Right lobe of liver (tissue), 6 donors: Measurements from ENCODE around the gene FBXL12. TPM values are rescaled to one million over a fixed set of nuclear protein-coding genes. Genes with fewer than 3 reads are reported as not detected.
A peak's percentile ranks its signal among the peaks of the same experiment; 100 is the strongest.
"Not testable (repeated sequence)": the region's sequence is repeated elsewhere in the genome, so short reads cannot be mapped to it uniquely, and the experiment has no call there.

ENCODE experiments used
- ATAC-seq, 4 donors: fragments of 200-7000 bp; cut with Tn5 transposase; one replicate each; pipeline ENCODE4 v1.9.1; 2020; ENCODE audit warnings: mild to moderate bottlenecking in 4 of 4, moderate library complexity in 4 of 4
- DNase-seq, 3 donors: peaks; one replicate each; pipeline ENCODE4 v3.0.0-alpha.2; 2020
- H3K27ac ChIP-seq, 3 donors: fragments of 200-600 bp; one replicate each; pipeline ENCODE4 v1.8.0; 2022
- H3K27me3 ChIP-seq, 2 donors: fragments of 200-600 bp; one replicate each; pipeline ENCODE4 v1.8.0; 2022
- H3K36me3 ChIP-seq, 4 donors: fragments of 200-600 bp; sonication (generic) in 1 of 4; one replicate each; pipeline versions ENCODE4 v1.5.1 to v1.8.0; 2017 to 2022; ENCODE audit warnings: control low read depth in 1 of 4
- H3K4me1 ChIP-seq, 4 donors: fragments of 200-600 bp; sonication (generic) in 1 of 4; one replicate each; pipeline versions ENCODE4 v1.5.1 to v1.8.0; 2017 to 2022; ENCODE audit warnings: control low read depth in 1 of 4
- H3K4me3 ChIP-seq, 3 donors: fragments of 200-600 bp; one replicate each; pipeline ENCODE4 v1.8.0; 2022
- H3K9me3 ChIP-seq, 4 donors: fragments of 200-600 bp; sonication (generic) in 1 of 4; one replicate each; pipeline versions ENCODE4 v1.5.1 to v1.8.0; 2017 to 2022; ENCODE audit warnings: control low read depth in 1 of 4
- CTCF ChIP-seq, 4 donors: fragments of 200-600 bp in 3 of 4; fragments of 450-650 bp in 1 of 4; IDR thresholded peaks; one replicate each; pipeline versions ENCODE4 v1.5.1 to v1.8.0; 2016 to 2022; ENCODE audit warnings: antibody characterized with exemption in 4 of 4, mild to moderate bottlenecking in 2 of 4
- POLR2A ChIP-seq: fragments of 450-650 bp; IDR thresholded peaks from one replicate; pipeline ENCODE4 v1.6.1; 2017; ENCODE audit warnings: antibody characterized with exemption, mild to moderate bottlenecking
- WGBS: methylation state at CpG from one replicate; pipeline ENCODE4 v1.1.6; 2018; ENCODE audit warnings: low coverage, low lambda C conversion rate; ENCODE audit not compliant: insufficient coverage; ENCODE audit errors: missing lambda C conversion rate; 5-methylcytosine and 5-hydroxymethylcytosine counted together
- intact Hi-C, 2 donors: fragments of 100-400 bp; cut with DNase I; formaldehyde crosslinking; loops; one replicate each; pipeline versions ENCODE4 v1.11.2 to v1.14.1; 2022
- total RNA-seq, 6 experiments: library from RNA; depleted of rRNA in 2 of 6; stranded (reverse); fragments of >200 nt in 2 of 6; fragmentation: NEBNext Ultra II Directional in 3 of 6; extraction: Animal tissue kit (Norgen Biotek cat#: 25700) in 3 of 6; gene quantifications; one replicate each; pipeline versions ENCODE4 v1.1.0 to v1.2.4, GENCODE V29; 2016 to 2023
- donor health status: DM: no; HTN: yes; CAD: no.
- donor health status: DM: no; HTN: no; CAD: no.
- donor health status: DM: no; HTN: no; CAD: no.
- donor health status: DM: no; HTN: yes; CAD: no.
- donor health status: DM: no; HTN: yes; CAD: no.

FBXL12 gene
- total RNA-seq, 6 experiments from 2014 or later: 9.8 to 18.4 (median 10.9) TPM

- 94% methylated on average over 3 of the region's 5 CpGs for WGBS
- Histone ChIP-seq H3K36me3 (no peaks in the 10 kb centered on the region), H3K27ac (no peak overlapping the region), H3K9me3 (no peaks in the 10 kb centered on the region), H3K4me3 (no peak overlapping the region), H3K27me3 (no peaks in the 10 kb centered on the region), H3K4me1 (peaks cover 0 to 22% (median 3%) of the 10 kb centered on the region in 4 donors)
- intact Hi-C loops: no loop called here
- TF ChIP-seq POLR2A (no peak), CTCF (IDR thresholded peaks at IDR 0.05) (no peak)
- ATAC-seq: no peak
- no peak for DNase-seq
Measured at GRCh38 chr19:9823816-9824215, 4.9 kb upstream of the FBXL12 start.

DNA sequence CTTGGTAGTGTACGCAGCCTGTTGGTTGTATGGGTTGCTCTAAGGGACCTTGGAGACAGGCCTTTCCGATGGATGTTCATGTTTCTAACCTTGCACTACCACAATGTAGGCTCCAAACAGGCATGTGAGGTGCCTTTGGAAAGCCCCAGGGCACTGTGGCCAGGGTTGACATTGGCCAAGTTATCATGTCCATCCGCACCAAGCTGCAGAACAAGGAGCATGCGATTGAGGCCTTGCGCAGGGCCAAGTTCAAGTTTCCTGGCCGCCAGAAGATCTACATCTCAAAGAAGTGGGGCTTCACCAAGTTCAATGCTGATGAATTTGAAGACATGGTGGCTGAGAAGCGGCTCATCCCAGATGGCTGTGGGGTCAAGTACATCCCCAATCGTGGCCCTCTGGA is 1.2 kb upstream of the FBXL12 start:
- ATAC-seq, H3K9me3 ChIP-seq, DNase-seq, intact Hi-C loops, H3K27me3 ChIP-seq, H3K27ac ChIP-seq, H3K4me3 ChIP-seq, H3K36me3 ChIP-seq: not testable (repeated sequence)
- peaks cover 0 to 18% (median 3%) of the 10 kb centered on the region in 4 donors for H3K4me1 ChIP-seq
- 87% methylated on average over 3 of the region's 8 CpGs for WGBS

DNA sequence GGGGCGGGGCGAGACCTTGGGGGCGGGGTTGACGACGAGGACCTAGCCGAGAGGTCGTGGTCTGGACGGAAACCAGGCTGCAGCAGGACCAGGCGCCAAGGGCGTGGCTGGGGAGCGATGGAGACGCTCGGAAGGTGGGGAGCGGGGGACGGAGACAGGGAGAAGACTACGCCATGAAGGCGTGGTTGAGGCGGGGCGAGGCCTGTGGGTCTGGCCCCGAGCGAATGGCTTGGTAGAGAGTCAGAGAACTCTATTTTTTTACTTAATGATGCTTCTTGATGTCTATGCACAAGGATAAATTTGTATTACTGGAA is 674 bp upstream of the FBXL12 start:
- Histone ChIP-seq H3K4me1 (peaks cover 0 to 19% (median 3%) of the 10 kb centered on the region in 4 donors), H3K27ac (no peak overlapping the region), H3K4me3 (peak overlapping the region; percentile 5 to 37 (median 14)), H3K27me3 (no peaks in the 10 kb centered on the region), H3K9me3 (no peaks in the 10 kb centered on the region), H3K36me3 (no peaks in the 10 kb centered on the region)
- WGBS: under 1% methylated on average over 18 of the region's 21 CpGs
- DNase-seq: no peak
- no peak for ATAC-seq
- TF ChIP-seq CTCF (IDR thresholded peaks at IDR 0.05) (no peak), POLR2A (no peak)
- intact Hi-C loops: no loop called here

GRCh38 chr19:9818175-9818733 is 625 bp downstream of the FBXL12 start:
- H3K4me3 ChIP-seq: peak overlapping the region; percentile 95 to 100 (median 98)
- TF ChIP-seq POLR2A (no peak), CTCF (IDR thresholded peaks at IDR 0.05) (no peak)
- H3K36me3 ChIP-seq: peaks cover 0 to 8% (median 0%) of the 10 kb centered on the region in 4 donors
- 22% methylated on average over 7 of the region's 39 CpGs for WGBS
- H3K9me3 ChIP-seq: no peaks in the 10 kb centered on the region
- intact Hi-C loops: no loop called here
- H3K27ac ChIP-seq: peak overlapping the region; percentile 54 to 82 (median 81)
- H3K27me3 ChIP-seq: no peaks in the 10 kb centered on the region
- DNase-seq (no peak), ATAC-seq (no peak)
- peaks cover 0 to 19% (median 3%) of the 10 kb centered on the region in 4 donors for H3K4me1 ChIP-seq

DNA sequence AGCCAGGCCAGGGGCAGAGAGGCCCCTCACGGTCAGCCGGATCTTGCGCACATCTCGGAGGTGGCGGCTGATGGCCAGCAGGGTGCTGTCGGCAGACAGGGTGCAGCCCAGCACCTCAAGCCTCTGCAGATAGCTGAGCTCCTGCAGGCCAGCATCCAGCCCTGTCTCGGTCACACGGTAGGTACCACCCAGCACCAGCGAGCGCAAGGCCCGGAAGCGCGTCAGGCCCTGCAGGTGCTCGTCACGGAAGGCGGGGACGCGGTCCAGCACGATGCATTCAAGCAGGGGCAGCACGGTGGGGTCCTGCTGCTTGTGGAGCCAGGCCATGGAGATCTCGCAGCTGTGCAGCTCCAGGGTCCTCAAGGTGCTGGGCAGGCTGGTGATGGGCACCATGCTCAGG is 7.7 kb downstream of the FBXL12 start:
- ATAC-seq: peak in 1 of 4 donors; percentile 32
- no peak overlapping the region for H3K4me3 ChIP-seq
- H3K4me1 ChIP-seq: peaks cover 0 to 4% (median 0%) of the 10 kb centered on the region in 4 donors
- no peaks in the 10 kb centered on the region for H3K9me3 ChIP-seq
- intact Hi-C loops: no loop called here
- H3K36me3 ChIP-seq: peaks cover 0 to 46% (median 12%) of the 10 kb centered on the region in 4 donors
- no peaks in the 10 kb centered on the region for H3K27me3 ChIP-seq
- no peak overlapping the region for H3K27ac ChIP-seq
- WGBS: no CpG with 5 or more reads among the region's 21 CpGs
- DNase-seq: no peak
- TF ChIP-seq POLR2A (no peak), CTCF (IDR thresholded peaks at IDR 0.05) (no peak)
